WTC11 (cell line): ENCODE results near the gene CAPZB.

Source experiments
- FOXJ3 ChIP-seq: sonication (generic); formaldehyde crosslinking; IDR thresholded peaks from 2 replicates; pipeline ENCODE4 v1.9.0; 2021; ENCODE audit warnings: missing genetic modification reagents, mild to moderate bottlenecking, borderline replicate concordance
- NR2C2 ChIP-seq: sonication (generic); formaldehyde crosslinking; IDR thresholded peaks from 2 replicates; pipeline ENCODE4 v1.8.0; 2022; ENCODE audit warnings: mild to moderate bottlenecking, missing genetic modification reagents
- PRRX2 ChIP-seq: fragments of 250-450 bp; sonication (Bioruptor Pico); IDR thresholded peaks from 2 replicates; pipeline ENCODE4 v1.8.0; 2021; ENCODE audit warnings: mild to moderate bottlenecking
- ZBTB21 ChIP-seq: sonication (generic); formaldehyde crosslinking; IDR thresholded peaks from 2 replicates; pipeline ENCODE4 v1.8.1; 2023; ENCODE audit warnings: mild to moderate bottlenecking, missing genetic modification reagents, borderline replicate concordance
- ZNF416 ChIP-seq: fragments of 250-450 bp; sonication (Bioruptor Pico); IDR thresholded peaks from 2 replicates; pipeline ENCODE4 v1.9.0; 2021; ENCODE audit warnings: mild to moderate bottlenecking, inconsistent platforms
- TF ChIP-seq, protein P1 (sequence below): fragments of 200-600 bp; IDR thresholded peaks from 2 replicates; pipeline ENCODE4 v1.8.0; 2022; ENCODE audit warnings: antibody characterized with exemption
- TF ChIP-seq, protein P2 (sequence below): sonication (generic); formaldehyde crosslinking; IDR thresholded peaks from 2 replicates; pipeline ENCODE4 v1.8.0; 2022; ENCODE audit warnings: mild to moderate bottlenecking, missing genetic modification reagents
- TF ChIP-seq, protein P3 (sequence below): fragments of 250-450 bp; sonication (Bioruptor Pico); IDR thresholded peaks from 2 replicates; pipeline ENCODE4 v1.9.0; 2021; ENCODE audit warnings: mild to moderate bottlenecking
- TF ChIP-seq, protein P4 (sequence below): sonication (generic); formaldehyde crosslinking; IDR thresholded peaks from 2 replicates; pipeline ENCODE4 v1.8.0; 2022; ENCODE audit warnings: missing genetic modification reagents

DNA sequence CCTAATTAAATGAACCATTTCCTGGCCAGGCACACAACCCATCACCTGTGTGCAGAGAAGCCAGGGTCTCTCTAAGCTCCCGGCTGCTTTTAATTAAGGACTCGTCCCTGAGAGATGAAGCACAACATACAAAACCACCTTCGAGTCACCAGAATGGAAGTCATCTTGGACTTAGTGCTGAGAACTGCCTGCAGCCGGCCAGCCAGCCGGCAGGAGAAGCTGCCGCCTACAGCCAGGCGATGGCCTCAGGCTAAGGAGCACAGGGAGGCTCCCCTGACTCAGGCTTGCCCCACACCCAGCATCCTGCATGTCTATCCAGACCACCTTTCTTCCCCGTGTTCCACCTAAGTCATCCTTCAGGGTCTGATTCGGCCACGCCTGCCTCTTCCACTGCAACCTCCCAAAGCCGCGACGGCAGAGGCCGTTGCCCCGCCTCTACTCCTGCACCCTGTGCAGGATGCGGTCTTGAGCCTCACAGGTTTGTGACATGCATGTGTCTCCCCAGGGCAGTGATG lies 89.6 kb downstream of the CAPZB start:
- TF ChIP-seq, protein P1, sequence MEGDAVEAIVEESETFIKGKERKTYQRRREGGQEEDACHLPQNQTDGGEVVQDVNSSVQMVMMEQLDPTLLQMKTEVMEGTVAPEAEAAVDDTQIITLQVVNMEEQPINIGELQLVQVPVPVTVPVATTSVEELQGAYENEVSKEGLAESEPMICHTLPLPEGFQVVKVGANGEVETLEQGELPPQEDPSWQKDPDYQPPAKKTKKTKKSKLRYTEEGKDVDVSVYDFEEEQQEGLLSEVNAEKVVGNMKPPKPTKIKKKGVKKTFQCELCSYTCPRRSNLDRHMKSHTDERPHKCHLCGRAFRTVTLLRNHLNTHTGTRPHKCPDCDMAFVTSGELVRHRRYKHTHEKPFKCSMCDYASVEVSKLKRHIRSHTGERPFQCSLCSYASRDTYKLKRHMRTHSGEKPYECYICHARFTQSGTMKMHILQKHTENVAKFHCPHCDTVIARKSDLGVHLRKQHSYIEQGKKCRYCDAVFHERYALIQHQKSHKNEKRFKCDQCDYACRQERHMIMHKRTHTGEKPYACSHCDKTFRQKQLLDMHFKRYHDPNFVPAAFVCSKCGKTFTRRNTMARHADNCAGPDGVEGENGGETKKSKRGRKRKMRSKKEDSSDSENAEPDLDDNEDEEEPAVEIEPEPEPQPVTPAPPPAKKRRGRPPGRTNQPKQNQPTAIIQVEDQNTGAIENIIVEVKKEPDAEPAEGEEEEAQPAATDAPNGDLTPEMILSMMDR, result no peak
- no peak for TF ChIP-seq PRRX2 (CRISPR knock-in tag)
- no peak for TF ChIP-seq ZBTB21
- TF ChIP-seq, protein P2, sequence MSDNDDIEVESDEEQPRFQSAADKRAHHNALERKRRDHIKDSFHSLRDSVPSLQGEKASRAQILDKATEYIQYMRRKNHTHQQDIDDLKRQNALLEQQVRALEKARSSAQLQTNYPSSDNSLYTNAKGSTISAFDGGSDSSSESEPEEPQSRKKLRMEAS (CRISPR knock-in tag), result no peak
- TF ChIP-seq NR2C2 (CRISPR knock-in tag), result no peak
- TF ChIP-seq, protein P3, sequence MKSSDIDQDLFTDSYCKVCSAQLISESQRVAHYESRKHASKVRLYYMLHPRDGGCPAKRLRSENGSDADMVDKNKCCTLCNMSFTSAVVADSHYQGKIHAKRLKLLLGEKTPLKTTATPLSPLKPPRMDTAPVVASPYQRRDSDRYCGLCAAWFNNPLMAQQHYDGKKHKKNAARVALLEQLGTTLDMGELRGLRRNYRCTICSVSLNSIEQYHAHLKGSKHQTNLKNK (CRISPR knock-in tag), result no peak
- TF ChIP-seq ZNF416, result no peak
- TF ChIP-seq FOXJ3 (CRISPR knock-in tag), result no peak
- TF ChIP-seq, protein P4, sequence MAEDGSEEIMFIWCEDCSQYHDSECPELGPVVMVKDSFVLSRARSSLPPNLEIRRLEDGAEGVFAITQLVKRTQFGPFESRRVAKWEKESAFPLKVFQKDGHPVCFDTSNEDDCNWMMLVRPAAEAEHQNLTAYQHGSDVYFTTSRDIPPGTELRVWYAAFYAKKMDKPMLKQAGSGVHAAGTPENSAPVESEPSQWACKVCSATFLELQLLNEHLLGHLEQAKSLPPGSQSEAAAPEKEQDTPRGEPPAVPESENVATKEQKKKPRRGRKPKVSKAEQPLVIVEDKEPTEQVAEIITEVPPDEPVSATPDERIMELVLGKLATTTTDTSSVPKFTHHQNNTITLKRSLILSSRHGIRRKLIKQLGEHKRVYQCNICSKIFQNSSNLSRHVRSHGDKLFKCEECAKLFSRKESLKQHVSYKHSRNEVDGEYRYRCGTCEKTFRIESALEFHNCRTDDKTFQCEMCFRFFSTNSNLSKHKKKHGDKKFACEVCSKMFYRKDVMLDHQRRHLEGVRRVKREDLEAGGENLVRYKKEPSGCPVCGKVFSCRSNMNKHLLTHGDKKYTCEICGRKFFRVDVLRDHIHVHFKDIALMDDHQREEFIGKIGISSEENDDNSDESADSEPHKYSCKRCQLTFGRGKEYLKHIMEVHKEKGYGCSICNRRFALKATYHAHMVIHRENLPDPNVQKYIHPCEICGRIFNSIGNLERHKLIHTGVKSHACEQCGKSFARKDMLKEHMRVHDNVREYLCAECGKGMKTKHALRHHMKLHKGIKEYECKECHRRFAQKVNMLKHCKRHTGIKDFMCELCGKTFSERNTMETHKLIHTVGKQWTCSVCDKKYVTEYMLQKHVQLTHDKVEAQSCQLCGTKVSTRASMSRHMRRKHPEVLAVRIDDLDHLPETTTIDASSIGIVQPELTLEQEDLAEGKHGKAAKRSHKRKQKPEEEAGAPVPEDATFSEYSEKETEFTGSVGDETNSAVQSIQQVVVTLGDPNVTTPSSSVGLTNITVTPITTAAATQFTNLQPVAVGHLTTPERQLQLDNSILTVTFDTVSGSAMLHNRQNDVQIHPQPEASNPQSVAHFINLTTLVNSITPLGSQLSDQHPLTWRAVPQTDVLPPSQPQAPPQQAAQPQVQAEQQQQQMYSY, result no peak
